Gastrocnemius medialis (tissue), 4 donors: ENCODE results near the gene RNF213.

Experiments used
- POLR2A ChIP-seq, 2 donors: fragments of 450-650 bp; IDR thresholded peaks; one replicate each; pipeline ENCODE4 v1.6.1; 2017; ENCODE audit warnings: antibody characterized with exemption in 2 of 2, mild to moderate bottlenecking in 2 of 2, moderate library complexity in 2 of 2
- TF ChIP-seq, protein P1 (sequence below), 5 experiments: fragments of 450-650 bp in 3 of 5; fragments of 200-600 bp in 2 of 5; sonication (generic) in 2 of 5; IDR thresholded peaks in 4 of 5; conservative IDR thresholded peaks in 1 of 5; 1 replicate in 4 of 5; 2 replicates in 1 of 5; pipeline ENCODE4 v1.5.1; 2016 to 2019; ENCODE audit warnings: antibody characterized with exemption in 5 of 5, mild to moderate bottlenecking in 3 of 5, moderate library complexity in 3 of 5

DNA sequence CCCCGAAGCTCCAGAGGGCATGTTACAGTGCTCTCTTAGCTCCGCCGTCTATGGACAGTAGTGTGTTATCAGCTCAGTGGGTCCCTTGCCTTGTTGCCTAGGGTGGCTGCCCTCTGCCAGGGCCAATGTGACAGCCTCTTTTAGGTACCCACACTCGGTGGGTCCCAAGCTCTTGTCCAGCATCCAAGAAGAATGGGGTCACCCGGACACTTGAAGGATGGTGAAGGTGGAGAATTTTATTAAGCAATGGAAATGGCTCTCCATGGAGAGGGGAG lies 57.0 kb downstream of the RNF213 start:
- TF ChIP-seq, protein P1, sequence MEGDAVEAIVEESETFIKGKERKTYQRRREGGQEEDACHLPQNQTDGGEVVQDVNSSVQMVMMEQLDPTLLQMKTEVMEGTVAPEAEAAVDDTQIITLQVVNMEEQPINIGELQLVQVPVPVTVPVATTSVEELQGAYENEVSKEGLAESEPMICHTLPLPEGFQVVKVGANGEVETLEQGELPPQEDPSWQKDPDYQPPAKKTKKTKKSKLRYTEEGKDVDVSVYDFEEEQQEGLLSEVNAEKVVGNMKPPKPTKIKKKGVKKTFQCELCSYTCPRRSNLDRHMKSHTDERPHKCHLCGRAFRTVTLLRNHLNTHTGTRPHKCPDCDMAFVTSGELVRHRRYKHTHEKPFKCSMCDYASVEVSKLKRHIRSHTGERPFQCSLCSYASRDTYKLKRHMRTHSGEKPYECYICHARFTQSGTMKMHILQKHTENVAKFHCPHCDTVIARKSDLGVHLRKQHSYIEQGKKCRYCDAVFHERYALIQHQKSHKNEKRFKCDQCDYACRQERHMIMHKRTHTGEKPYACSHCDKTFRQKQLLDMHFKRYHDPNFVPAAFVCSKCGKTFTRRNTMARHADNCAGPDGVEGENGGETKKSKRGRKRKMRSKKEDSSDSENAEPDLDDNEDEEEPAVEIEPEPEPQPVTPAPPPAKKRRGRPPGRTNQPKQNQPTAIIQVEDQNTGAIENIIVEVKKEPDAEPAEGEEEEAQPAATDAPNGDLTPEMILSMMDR (IDR thresholded peaks at IDR 0.05 in 4 of 5, conservative IDR thresholded peaks at IDR 0.05 in 1 of 5), result no peak
- TF ChIP-seq POLR2A (IDR thresholded peaks at IDR 0.05), result no peak
